Measurements from ENCODE around the gene CFAP73.

CFAP73 gene

DNA sequence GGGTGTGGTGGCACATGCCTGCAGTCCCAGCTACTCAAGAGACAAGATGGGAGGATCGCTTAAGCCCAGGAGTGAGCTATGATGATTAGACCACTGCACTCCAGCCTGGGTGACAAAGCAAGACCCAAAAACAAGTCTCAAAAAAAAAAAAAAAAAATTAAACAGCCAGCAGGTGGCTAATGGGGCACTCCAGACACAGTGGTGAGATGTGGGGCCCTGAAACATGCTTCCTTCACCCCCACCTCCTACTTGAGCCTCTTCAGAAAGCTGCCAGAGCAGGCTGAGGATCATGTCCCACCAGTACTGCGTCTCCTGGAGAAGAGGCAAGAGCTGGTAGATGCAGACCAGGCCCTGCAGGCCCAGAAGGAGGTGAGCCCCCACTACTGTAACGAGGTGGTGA, 2.1 kb downstream of the CFAP73 start:
- no peak for DNase-seq (ENCODE audit: low read depth)
- no peak overlapping the region for H3K4me3 ChIP-seq (ENCODE audit: low read depth, low read length)
- TF ChIP-seq, protein P1, sequence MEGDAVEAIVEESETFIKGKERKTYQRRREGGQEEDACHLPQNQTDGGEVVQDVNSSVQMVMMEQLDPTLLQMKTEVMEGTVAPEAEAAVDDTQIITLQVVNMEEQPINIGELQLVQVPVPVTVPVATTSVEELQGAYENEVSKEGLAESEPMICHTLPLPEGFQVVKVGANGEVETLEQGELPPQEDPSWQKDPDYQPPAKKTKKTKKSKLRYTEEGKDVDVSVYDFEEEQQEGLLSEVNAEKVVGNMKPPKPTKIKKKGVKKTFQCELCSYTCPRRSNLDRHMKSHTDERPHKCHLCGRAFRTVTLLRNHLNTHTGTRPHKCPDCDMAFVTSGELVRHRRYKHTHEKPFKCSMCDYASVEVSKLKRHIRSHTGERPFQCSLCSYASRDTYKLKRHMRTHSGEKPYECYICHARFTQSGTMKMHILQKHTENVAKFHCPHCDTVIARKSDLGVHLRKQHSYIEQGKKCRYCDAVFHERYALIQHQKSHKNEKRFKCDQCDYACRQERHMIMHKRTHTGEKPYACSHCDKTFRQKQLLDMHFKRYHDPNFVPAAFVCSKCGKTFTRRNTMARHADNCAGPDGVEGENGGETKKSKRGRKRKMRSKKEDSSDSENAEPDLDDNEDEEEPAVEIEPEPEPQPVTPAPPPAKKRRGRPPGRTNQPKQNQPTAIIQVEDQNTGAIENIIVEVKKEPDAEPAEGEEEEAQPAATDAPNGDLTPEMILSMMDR (IDR thresholded peaks at IDR 0.05; ENCODE audit: low read depth, low read length, missing control alignments), result no peak

DNA sequence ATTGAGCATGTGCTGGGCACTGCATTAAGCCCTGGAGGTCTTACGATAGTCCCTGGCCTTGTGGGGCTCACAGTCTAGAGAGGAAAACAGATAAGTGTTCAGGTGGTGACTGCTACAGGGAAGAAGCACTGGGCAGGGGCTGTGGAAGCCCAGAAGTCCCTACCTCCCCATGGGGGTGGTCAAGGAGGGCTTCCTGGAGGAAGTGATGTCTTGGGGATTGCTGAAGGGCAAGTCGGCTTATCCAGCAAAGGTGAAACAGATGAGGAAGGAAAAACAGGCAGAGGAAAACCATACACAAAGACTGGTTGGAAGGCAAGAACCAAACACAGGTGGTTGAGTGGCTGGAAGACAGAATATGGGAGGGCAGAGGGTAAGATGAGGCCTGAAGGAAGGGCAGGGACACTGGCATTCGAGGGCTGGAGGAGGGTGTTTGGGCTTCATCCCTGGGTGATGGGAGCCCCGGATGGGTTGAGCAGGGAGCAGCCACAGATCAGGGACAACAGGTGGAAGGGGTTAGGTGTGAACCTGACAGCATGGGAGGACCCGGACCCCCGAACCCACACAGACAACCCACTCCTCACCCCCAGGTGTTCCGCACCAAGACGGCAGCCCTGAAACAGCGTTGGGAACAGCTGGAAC, 2.8 kb downstream of the CFAP73 start:
- DNase-seq (ENCODE audit: low read depth), result no peak
- H3K4me3 ChIP-seq (ENCODE audit: low read depth, low read length), result no peak overlapping the region; the same call in 1 of the 2 replicates
- TF ChIP-seq, protein P1 (IDR thresholded peaks at IDR 0.05; ENCODE audit: low read depth, low read length, missing control alignments), result no peak

DNA sequence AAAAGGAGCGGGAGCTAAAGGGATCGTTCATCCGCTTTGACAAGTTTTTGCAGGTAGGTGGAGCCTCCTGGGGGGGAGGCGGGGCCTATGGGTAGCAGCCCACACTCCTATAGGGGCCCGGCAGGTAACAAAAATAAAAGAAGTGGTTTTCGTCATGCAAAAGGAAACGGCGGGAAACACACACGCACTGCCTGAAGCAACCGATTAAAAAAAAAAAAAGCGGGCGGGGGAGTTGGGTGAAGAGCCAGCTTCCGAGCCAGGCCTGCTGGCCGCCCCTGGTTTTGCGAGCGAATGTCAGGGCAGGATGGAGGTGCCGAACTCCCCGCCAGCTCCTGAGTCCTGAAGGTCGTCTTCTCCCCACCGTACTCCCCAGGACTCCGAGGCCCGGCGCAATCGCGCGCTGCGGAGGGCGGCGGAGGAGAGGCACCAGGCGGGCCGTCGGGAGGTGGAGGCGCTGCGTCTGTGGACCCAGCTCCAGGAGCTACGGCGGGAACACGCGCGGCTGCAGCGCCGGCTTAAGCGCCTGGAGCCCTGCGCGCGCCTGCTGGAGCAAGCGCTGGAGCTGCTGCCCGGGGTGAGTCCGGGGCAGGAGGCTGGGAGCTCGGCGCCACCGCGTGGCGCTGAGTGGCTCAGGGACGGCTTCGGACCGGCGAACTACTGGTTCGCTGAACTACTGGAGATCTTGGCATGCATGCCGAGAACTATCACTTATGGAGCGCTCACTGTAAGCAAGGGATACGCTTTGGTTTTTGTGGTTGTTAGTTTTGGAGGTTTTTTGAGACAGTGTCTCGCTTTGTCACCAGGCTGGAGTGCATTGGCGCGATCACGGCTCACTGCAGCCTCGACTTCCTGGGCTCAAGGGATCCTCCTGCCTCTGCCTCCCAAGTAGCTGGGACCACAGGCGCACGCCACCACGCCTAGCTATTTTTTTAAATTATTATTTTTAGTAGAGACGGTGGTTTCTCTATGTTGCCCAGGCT, 3.6 kb downstream of the CFAP73 start:
- peak overlapping the region; percentile 48 for H3K4me3 ChIP-seq (ENCODE audit: low read depth, low read length)
- DNase-seq (ENCODE audit: low read depth), result no peak

DNA sequence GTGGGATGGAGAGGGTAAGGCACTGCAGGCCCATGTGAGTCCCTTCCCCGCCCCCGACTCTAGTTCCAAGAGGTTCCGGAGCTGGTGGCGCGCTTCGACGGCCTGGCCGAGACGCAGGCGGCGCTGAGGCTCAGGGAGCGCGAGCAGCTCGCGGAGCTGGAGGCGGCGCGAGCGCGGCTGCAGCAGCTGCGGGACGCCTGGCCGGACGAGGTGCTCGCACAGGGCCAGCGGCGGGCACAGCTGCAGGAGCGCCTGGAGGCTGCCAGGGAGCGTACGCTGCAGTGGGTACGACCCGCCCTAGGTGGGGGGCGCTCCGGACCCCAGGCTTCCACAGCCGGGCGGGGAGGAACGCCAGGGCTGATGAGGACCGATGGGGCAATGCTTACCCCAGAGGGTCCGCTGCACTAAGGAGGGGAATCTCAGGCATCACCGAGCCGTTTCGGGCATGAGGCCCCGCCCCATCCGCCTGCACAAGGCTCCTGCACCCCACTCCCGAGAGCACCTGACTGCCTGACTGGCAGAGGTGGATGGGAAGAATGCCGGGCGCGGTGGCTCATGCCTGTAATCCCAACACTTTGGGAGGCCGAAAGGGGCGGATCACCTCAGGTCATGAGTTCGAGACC, 4.9 kb downstream of the CFAP73 start:
- H3K4me3 ChIP-seq (ENCODE audit: low read depth, low read length), result 0 out of 2 replicates have a peak overlapping the region, but pooled peaks have one; percentile 16
- TF ChIP-seq, protein P1 (IDR thresholded peaks at IDR 0.05; ENCODE audit: low read depth, low read length, missing control alignments), result no peak
- DNase-seq (ENCODE audit: low read depth), result no peak

More for the DNA sequence above, 3.6 kb downstream of the CFAP73 start:
- TF ChIP-seq, protein P1 (IDR thresholded peaks at IDR 0.05; ENCODE audit: low read depth, low read length, missing control alignments), result peak; percentile 53

DNA sequence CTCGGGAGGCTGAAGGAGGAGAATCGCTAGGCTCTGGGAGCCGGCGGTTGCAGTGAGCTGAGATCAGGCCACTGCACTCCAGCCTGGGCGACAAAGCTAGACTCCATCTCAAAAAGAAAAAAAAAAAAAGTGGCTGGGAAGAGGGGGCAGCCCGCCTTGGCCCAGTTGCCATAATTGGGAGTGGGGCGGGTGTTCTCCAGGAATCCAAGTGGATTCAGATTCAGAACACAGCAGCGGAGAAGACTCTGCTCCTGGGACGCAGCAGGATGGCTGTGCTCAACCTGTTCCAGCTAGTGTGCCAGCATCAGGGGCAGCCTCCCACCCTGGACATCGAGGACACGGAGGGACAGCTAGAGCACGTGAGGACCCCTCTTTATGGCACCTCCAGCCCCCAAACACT, 5.5 kb downstream of the CFAP73 start:
- no peak overlapping the region for H3K4me3 ChIP-seq (ENCODE audit: low read depth, low read length)
- TF ChIP-seq, protein P1 (IDR thresholded peaks at IDR 0.05; ENCODE audit: low read depth, low read length, missing control alignments), result no peak
- no peak for DNase-seq (ENCODE audit: low read depth)

DNA sequence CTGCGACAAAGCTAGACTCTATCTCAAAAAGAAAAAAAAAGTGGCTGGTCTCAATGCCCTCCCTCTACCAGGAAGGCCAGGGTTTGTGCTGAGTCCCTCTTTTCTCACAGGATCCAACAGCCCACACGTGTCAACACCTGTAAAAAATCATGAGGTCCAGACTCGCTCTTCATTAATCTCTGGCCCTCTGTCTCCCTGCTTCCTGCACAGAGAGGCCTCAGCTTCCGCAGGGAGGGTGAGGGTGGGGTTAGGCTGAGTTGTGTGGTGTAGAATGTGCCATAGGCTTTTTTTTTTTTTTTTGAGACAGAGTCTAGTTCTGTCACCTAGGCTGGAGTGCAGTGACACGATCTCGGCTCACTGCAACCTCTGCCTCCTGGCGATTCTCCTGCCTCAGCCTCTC, 6.1 kb downstream of the CFAP73 start:
- DNase-seq (ENCODE audit: low read depth), result no peak
- no peak overlapping the region for H3K4me3 ChIP-seq (ENCODE audit: low read depth, low read length)
- TF ChIP-seq, protein P1 (IDR thresholded peaks at IDR 0.05; ENCODE audit: low read depth, low read length, missing control alignments), result no peak
